NCI-H1048 (cell line): ENCODE measurements around the gene SLC39A10.

ENCODE experiments used
- DNase-seq: peaks from one replicate; lab custom pipeline; 2025; lab: John Stamatoyannopoulos, UW

Gene SLC39A10

GRCh38 chr2:195727106-195727505 lies 70.1 kb downstream of the SLC39A10 start:
- DNase-seq, result no peak

GRCh38 chr2:195730912-195731311 lies 73.9 kb downstream of the SLC39A10 start:
- DNase-seq, result no peak

- DNase-seq, result no peak
Observed at GRCh38 chr2:195732574-195732973, 75.5 kb downstream of the SLC39A10 start.

- DNase-seq, result no peak
Observed at GRCh38 chr2:195733831-195734230, 76.8 kb downstream of the SLC39A10 start.

- no peak for DNase-seq
Observed at GRCh38 chr2:195734395-195734794, 77.4 kb downstream of the SLC39A10 start.

- no peak for DNase-seq
Observed at GRCh38 chr2:195734931-195735330, 77.9 kb downstream of the SLC39A10 start.

GRCh38 chr2:195735347-195735746 lies 78.3 kb downstream of the SLC39A10 start:
- no peak for DNase-seq

- DNase-seq, result no peak
Observed at GRCh38 chr2:195737511-195738325, 80.7 kb downstream of the SLC39A10 start.

- DNase-seq, result no peak
Observed at GRCh38 chr2:195741191-195741590, 84.2 kb downstream of the SLC39A10 start.

- no peak for DNase-seq
Observed at GRCh38 chr2:195756218-195756942, 99.4 kb downstream of the SLC39A10 start.

GRCh38 chr2:195758846-195759245 lies 101.8 kb downstream of the SLC39A10 start:
- DNase-seq, result no peak

GRCh38 chr2:195759877-195760276 lies 102.9 kb downstream of the SLC39A10 start:
- no peak for DNase-seq

GRCh38 chr2:195763866-195764265 lies 106.8 kb downstream of the SLC39A10 start:
- no peak for DNase-seq

GRCh38 chr2:195766691-195767090 lies 109.7 kb downstream of the SLC39A10 start:
- no peak for DNase-seq

- no peak for DNase-seq
Observed at GRCh38 chr2:195768431-195768830, 111.4 kb downstream of the SLC39A10 start.

GRCh38 chr2:195769975-195770374 lies 112.9 kb downstream of the SLC39A10 start:
- DNase-seq, result no peak

GRCh38 chr2:195779491-195779890 lies 122.5 kb downstream of the SLC39A10 start:
- no peak for DNase-seq

- DNase-seq, result no peak
Observed at GRCh38 chr2:195782156-195782555, 125.1 kb downstream of the SLC39A10 start.
